Smooth muscle cell (in vitro differentiated cells): ENCODE data around the gene KMT2E. TPM values are rescaled to one million over a fixed set of nuclear protein-coding genes. Genes with fewer than 3 reads are reported as not detected.
"Not testable (repeated sequence)": the region's sequence is repeated elsewhere in the genome, so short reads cannot be mapped to it uniquely, and the experiment has no call there.

ENCODE experiments used
- DNase-seq: peaks from one replicate; lab custom pipeline; 2025; ENCODE audit not compliant: unreplicated experiment; lab: John Stamatoyannopoulos, UW
- H2AFZ ChIP-seq: fragments of 200-600 bp; sonication (generic); 2 replicates; pipeline ENCODE4 v1.6.0; 2016; ENCODE audit warnings: antibody characterized with exemption, low read depth, mild to moderate bottlenecking
- H3F3A ChIP-seq: fragments of 200-600 bp; sonication (generic); 2 replicates; pipeline ENCODE4 v1.6.0; 2017; ENCODE audit warnings: antibody characterized with exemption, low read depth
- H3K27ac ChIP-seq: fragments of 200-600 bp; sonication (generic); 2 replicates; pipeline ENCODE4 v1.5.1; 2016; ENCODE audit warnings: low read depth, mild to moderate bottlenecking
- H3K27me3 ChIP-seq: fragments of 200-600 bp; sonication (generic); 2 replicates; pipeline ENCODE4 v1.6.1; 2016; ENCODE audit warnings: low read depth, mild to moderate bottlenecking
- H3K36me3 ChIP-seq: fragments of 200-600 bp; sonication (generic); 2 replicates; pipeline ENCODE4 v1.5.1; 2016; ENCODE audit warnings: low read depth
- H3K4me1 ChIP-seq: fragments of 200-600 bp; sonication (generic); 2 replicates; pipeline ENCODE4 v1.5.1; 2016; ENCODE audit warnings: low read depth
- H3K4me2 ChIP-seq: fragments of 200-600 bp; sonication (generic); 2 replicates; pipeline ENCODE4 v1.6.0; 2016; ENCODE audit warnings: mild to moderate bottlenecking
- H3K4me3 ChIP-seq: fragments of 200-600 bp; sonication (generic); 2 replicates; pipeline ENCODE4 v1.5.1; 2016; ENCODE audit warnings: mild to moderate bottlenecking
- H3K79me2 ChIP-seq: fragments of 200-600 bp; sonication (generic); 2 replicates; pipeline ENCODE4 v1.6.0; 2016; ENCODE audit warnings: low read depth, mild to moderate bottlenecking
- H3K9ac ChIP-seq: fragments of 200-600 bp; sonication (generic); 2 replicates; pipeline ENCODE4 v1.6.0; 2016; ENCODE audit warnings: low read depth
- H3K9me3 ChIP-seq: fragments of 200-600 bp; sonication (generic); replicated peaks from 2 replicates; pipeline ENCODE4 v1.5.1; 2016; ENCODE audit warnings: low read depth
- H4K20me1 ChIP-seq: fragments of 200-600 bp; sonication (generic); 2 replicates; pipeline ENCODE4 v1.6.0; 2016; ENCODE audit warnings: low read depth
- CTCF ChIP-seq: fragments of 200-600 bp; sonication (generic); IDR thresholded peaks from 2 replicates; pipeline ENCODE4 v1.5.1; 2017; ENCODE audit warnings: borderline replicate concordance, mild to moderate bottlenecking, antibody characterized with exemption; ENCODE audit not compliant: insufficient read depth, poor library complexity, severe bottlenecking
- WGBS: methylation state at CpG from one replicate; pipeline ENCODE4 v1.1.7; 2016; ENCODE audit warnings: low lambda C conversion rate; 5-methylcytosine and 5-hydroxymethylcytosine counted together
- polyA plus RNA-seq: library from polyadenylated mRNA; unstranded; fragments of >200 nt; fragmentation: Nextera tagmentation; extraction: Ambion mirVana; gene quantifications from 2 replicates; pipeline ENCODE4 v1.2.1, GENCODE V29; 2016
- total RNA-seq: library from RNA; depleted of rRNA; stranded (reverse); fragments of >200 nt; gene quantifications from 2 replicates; pipeline ENCODE4 v1.2.3, GENCODE V29; 2014

The KMT2E gene
- total and polyA plus RNA-seq, 2 experiments from 2014 or later: 64.4 to 88.1 TPM

GRCh38 chr7:104973909-104974415, 40.0 kb upstream of the KMT2E start:
- Histone ChIP-seq H3K4me3 (no peak overlapping the region), H3F3A (peaks cover 4% of the 10 kb centered on the region)

GRCh38 chr7:104975553-104975952, 38.5 kb upstream of the KMT2E start:
- H3F3A ChIP-seq, H3K27me3 ChIP-seq, H3K4me2 ChIP-seq, H3K9me3 ChIP-seq, H3K36me3 ChIP-seq, H3K79me2 ChIP-seq, DNase-seq, H3K9ac ChIP-seq, H3K4me3 ChIP-seq, H2AFZ ChIP-seq, H3K27ac ChIP-seq: not testable (repeated sequence)
- Histone ChIP-seq H4K20me1 (peaks cover 34% of the 10 kb centered on the region), H3K4me1 (peaks cover 22% of the 10 kb centered on the region)
- over 99% methylated on average over 6 of the region's 6 CpGs for WGBS

More at GRCh38 chr7:104973909-104974415, 40.0 kb upstream of the KMT2E start:
- no peaks in the 10 kb centered on the region for H3K36me3 ChIP-seq
- peak overlapping the region; percentile 32 for H3K27ac ChIP-seq
- no peaks in the 10 kb centered on the region for H3K9me3 ChIP-seq
- no peak overlapping the region for H3K4me2 ChIP-seq
- WGBS: 80% methylated on average over 3 of the region's 3 CpGs
- peaks cover 6% of the 10 kb centered on the region for H3K79me2 ChIP-seq
- H4K20me1 ChIP-seq: peaks cover 18% of the 10 kb centered on the region
- H3K4me1 ChIP-seq: peaks cover 8% of the 10 kb centered on the region
- no peak for DNase-seq
- no peak overlapping the region for H3K9ac ChIP-seq
- no peaks in the 10 kb centered on the region for H3K27me3 ChIP-seq
- no peak overlapping the region for H2AFZ ChIP-seq
- no peak for TF ChIP-seq CTCF

- Histone ChIP-seq H3K4me1 (peaks cover 29% of the 10 kb centered on the region), H3K79me2 (peaks cover 14% of the 10 kb centered on the region), H3K9me3 (no peaks in the 10 kb centered on the region), H3K27me3 (no peaks in the 10 kb centered on the region), H3K9ac (no peak overlapping the region), H3F3A (peaks cover 12% of the 10 kb centered on the region), H3K36me3 (no peaks in the 10 kb centered on the region), H3K27ac (peak overlapping the region; percentile 84), H4K20me1 (peaks cover 48% of the 10 kb centered on the region), H3K4me2 (no peak overlapping the region), H3K4me3 (no peak overlapping the region), H2AFZ (no peak overlapping the region)
- WGBS: 78% methylated on average over 3 of the region's 3 CpGs
- TF ChIP-seq CTCF: no peak
- no peak for DNase-seq
These were observed 36.9 kb upstream of the KMT2E start for GRCh38 chr7:104976966-104977636.

- H4K20me1 ChIP-seq: peaks cover 48% of the 10 kb centered on the region
- H3K4me2 ChIP-seq: peak overlapping the region; percentile 73
- H3K27ac ChIP-seq: peak overlapping the region; percentile 84
- no peak overlapping the region for H2AFZ ChIP-seq
- H3K9me3 ChIP-seq: no peaks in the 10 kb centered on the region
- H3K9ac ChIP-seq: no peak overlapping the region
- no peaks in the 10 kb centered on the region for H3K27me3 ChIP-seq
- H3K36me3 ChIP-seq: no peaks in the 10 kb centered on the region
- peaks cover 26% of the 10 kb centered on the region for H3K79me2 ChIP-seq
- WGBS: 0% methylated on average over 1 of the region's 1 CpG
- DNase-seq: no peak
- H3K4me3 ChIP-seq: no peak overlapping the region
- H3K4me1 ChIP-seq: peaks cover 41% of the 10 kb centered on the region
- H3F3A ChIP-seq: peaks cover 19% of the 10 kb centered on the region
- no peak for TF ChIP-seq CTCF
These were observed 35.5 kb upstream of the KMT2E start for GRCh38 chr7:104978460-104978859.
